Activated CD4-positive, alpha-beta T cell treated with anti-CD3 and anti-CD28 coated beads, Interleukin-2, amount 10 ng/mL, durations not matched to agents 7 days and 5 days (primary cell): ENCODE measurements around the gene ZNF436. TPM values are rescaled to one million over a fixed set of nuclear protein-coding genes. Genes with fewer than 3 reads are reported as not detected.
A peak's percentile ranks its signal among the peaks of the same experiment; 100 is the strongest.

Experiments used
- CTCF ChIA-PET: fragments of 350-600 bp; sonication (Branson Sonifier 250); formaldehyde crosslinking; loops from one replicate; lab custom pipeline; 2021; ENCODE audit warnings: antibody characterized with exemption; lab: Charles Lee
- POLR2A ChIA-PET: fragments of 350-600 bp; sonication (Branson Sonifier 250); formaldehyde crosslinking; loops from one replicate; lab custom pipeline; 2021; ENCODE audit warnings: antibody characterized with exemption; lab: Charles Lee
- DNase-seq: peaks from one replicate; pipeline ENCODE4 v3.0.0-alpha.2; 2020
- H3K27ac Mint-ChIP-seq: one replicate; pipeline ENCODE4 v1.8.0; 2021; ENCODE audit warnings: mild to moderate bottlenecking, moderate library complexity, mixed read lengths
- H3K27me3 Mint-ChIP-seq: one replicate; pipeline ENCODE4 v1.8.0; 2021; ENCODE audit warnings: mixed read lengths
- H3K36me3 Mint-ChIP-seq: one replicate; pipeline ENCODE4 v1.8.0; 2021; ENCODE audit warnings: low read depth, mixed read lengths
- H3K4me1 Mint-ChIP-seq: one replicate; pipeline ENCODE4 v1.8.0; 2021; ENCODE audit warnings: mixed read lengths
- H3K4me3 Mint-ChIP-seq: one replicate; pipeline ENCODE4 v1.8.0; 2021; ENCODE audit warnings: mild to moderate bottlenecking, moderate library complexity, mixed read lengths
- H3K9me3 Mint-ChIP-seq: one replicate; pipeline ENCODE4 v1.8.0; 2021; ENCODE audit warnings: mixed read lengths
- total RNA-seq, 2 experiments: library from RNA; stranded (reverse); gene quantifications; one replicate each; pipeline ENCODE4 v1.2.3, GENCODE V29; 2021

ZNF436 gene
- total RNA-seq, 2 experiments from 2014 or later = 6.7 to 8.1 TPM

DNA sequence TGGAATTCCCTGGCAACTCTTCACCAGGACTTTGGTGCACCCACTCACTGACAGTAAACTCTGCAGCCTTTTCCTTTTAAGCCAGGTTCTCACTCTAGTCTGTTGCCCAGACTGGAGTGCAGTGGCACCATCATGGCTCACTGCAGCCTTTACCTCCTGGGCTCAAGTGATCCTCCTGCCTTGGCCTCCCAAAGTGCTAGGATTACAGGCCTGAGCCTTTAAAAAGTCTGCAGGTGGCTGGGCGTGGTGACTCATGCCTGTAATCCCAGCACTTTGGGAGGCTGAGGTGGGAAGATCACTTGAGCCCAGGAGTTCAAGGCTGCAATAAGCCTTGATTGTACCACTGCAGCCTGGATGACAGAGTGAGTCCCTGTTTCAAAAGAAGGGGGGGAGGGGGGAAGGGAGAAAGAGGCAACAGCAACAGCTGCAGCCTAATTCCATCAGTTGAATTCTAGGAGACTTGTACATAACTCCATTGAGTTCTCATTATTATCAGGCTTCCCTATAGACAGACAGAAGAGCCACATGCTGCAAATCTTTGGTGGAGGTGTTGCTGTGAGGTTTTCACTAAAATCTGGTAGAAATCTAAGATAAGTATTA lies 17.4 kb downstream of the ZNF436 start:
- peaks cover 2% of the 10 kb centered on the region for H3K27me3 Mint-ChIP-seq
- POLR2A ChIA-PET = no interaction called here
- no peak overlapping the region for H3K4me3 Mint-ChIP-seq
- H3K27ac Mint-ChIP-seq = no peak overlapping the region
- DNase-seq = no peak
- peaks cover 4% of the 10 kb centered on the region for H3K36me3 Mint-ChIP-seq
- peaks cover 8% of the 10 kb centered on the region for H3K9me3 Mint-ChIP-seq
- CTCF ChIA-PET = interaction anchor here (1.4 kb wide), 1 partner anchor 12 kb away, joined by 4 read pairs; no protein-coding TSS in a partner anchor
- peaks cover 4% of the 10 kb centered on the region for H3K4me1 Mint-ChIP-seq

DNA sequence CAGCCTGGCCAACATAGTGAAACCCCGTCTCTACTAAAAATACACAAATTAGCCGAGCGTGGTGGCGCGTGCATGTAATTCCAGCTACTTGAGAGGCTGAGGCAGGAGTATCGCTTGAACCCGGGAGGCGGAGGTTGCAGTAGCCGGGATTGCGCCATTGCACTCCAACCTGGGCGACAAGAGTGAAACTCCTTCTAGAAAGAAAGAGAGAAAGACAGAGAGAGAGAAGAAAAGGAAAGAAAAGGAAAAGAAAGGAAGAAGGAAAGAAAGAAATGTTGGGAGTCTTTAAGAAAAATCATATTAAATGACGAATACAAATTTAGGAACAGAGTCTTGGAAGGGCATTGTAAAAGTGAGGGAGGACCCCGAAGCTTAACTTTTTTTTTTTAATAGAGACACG lies 23.7 kb downstream of the ZNF436 start:
- Mint-ChIP-seq H3K4me3 (peak overlapping the region; percentile 38), H3K27ac (peak overlapping the region; percentile 60)
- POLR2A ChIA-PET = interaction anchor here (0.7 kb wide), 1 partner anchor 19 kb away, joined by 3 read pairs; no protein-coding TSS in a partner anchor

DNA sequence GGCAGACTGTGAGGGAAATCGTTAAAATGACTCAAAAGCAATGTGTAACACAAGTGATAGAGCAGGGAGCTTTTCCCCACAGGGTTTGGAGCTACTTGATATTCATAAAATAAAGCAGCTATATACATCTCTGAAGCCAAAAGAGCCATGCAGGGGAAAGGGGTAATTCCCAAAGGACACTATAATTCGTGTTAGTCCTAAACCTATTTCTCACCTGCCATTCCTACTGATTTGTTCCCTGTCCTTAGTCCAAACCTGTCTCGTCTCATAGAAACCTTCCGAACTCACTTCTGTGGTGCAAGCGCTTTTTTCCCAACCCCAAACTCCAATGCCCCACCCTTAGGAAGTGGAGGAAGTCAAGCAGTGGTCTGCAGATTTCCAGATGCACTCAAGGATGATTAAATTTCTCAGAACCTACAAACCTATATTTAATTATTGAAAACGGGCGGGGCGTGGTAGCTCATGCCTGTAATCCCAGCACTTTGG lies 24.6 kb downstream of the ZNF436 start:
- peak overlapping the region; percentile 97 for H3K27ac Mint-ChIP-seq
- H3K9me3 Mint-ChIP-seq = no peaks in the 10 kb centered on the region
- peak overlapping the region; percentile 91 for H3K4me3 Mint-ChIP-seq
- peaks cover 37% of the 10 kb centered on the region for H3K4me1 Mint-ChIP-seq
- H3K36me3 Mint-ChIP-seq = peaks cover 16% of the 10 kb centered on the region
- ChIA-PET POLR2A (interaction anchor here (0.6 to 1.5 kb wide), 2 partner anchors 18 to 23 kb away, joined by 3 to 17 read pairs; no protein-coding TSS in a partner anchor), CTCF (interaction anchor here (1.2 kb wide), 2 partner anchors 17 to 23 kb away, joined by 4 to 6 read pairs; no protein-coding TSS in a partner anchor)
- DNase-seq = no peak
- no peaks in the 10 kb centered on the region for H3K27me3 Mint-ChIP-seq

More for the DNA sequence above, 23.7 kb downstream of the ZNF436 start:
- peaks cover 28% of the 10 kb centered on the region for H3K4me1 Mint-ChIP-seq
- CTCF ChIA-PET = no interaction called here
- H3K27me3 Mint-ChIP-seq = no peaks in the 10 kb centered on the region
- DNase-seq = no peak
- H3K36me3 Mint-ChIP-seq = peaks cover 10% of the 10 kb centered on the region
- no peaks in the 10 kb centered on the region for H3K9me3 Mint-ChIP-seq

DNA sequence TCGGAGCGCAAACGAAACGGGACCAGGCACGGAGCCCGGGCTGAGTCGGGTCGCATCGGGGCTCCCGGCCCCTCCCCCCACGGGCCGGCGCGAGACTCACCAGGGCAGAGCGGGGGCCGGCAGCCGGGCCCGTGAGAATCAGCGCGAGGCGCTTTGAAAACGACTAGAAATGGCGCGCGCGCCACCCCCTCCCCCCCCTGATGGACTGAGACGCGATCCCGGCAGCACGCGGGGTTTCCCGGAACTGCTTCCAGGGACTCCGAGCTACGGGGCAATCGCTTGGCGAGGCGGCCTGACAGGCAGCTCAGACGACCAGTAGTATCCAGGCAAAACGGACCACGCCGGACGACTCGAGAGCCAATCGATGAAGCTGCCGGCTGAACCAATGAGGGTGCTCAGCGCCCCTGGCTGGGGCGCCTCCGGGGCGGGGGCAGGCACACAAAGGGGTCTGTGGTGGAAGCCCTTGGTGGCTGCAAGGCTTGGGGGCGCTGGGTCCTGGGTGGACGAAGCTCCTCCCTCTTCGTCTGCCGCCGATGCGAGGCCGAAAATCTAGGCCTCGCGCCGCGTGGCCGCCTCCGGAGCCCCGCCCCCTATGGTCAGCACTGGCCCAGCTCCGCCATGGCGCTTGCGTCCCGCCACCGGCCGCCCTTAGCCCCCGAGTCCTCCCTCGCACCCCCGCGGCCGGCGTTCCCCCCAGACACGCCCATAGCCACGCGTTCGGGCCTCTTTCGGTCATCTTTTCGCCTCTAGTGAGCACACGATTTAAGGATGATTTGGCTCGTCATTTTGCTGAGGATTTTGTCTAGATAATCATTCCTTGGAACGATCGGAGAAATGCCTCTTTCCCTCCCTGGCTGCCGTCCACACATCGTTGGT lies 25.3 kb downstream of the ZNF436 start, which contains the start of gene HNRNPR:
Gene HNRNPR (minus strand): TSS at position 174 of the 876 bp plus-strand sequence. CDS start 3,276 bp downstream, outside the sequence.
- no peaks in the 10 kb centered on the region for H3K9me3 Mint-ChIP-seq
- peak within 1 kb of the TSS; percentile 91 for H3K4me3 Mint-ChIP-seq
- H3K36me3 Mint-ChIP-seq = peaks cover 21% of the 10 kb centered on the region
- ChIA-PET CTCF (interaction anchor here (0.6 to 1.2 kb wide), 6 partner anchors 18 to 380 kb away, joined by 3 to 6 read pairs (median 3); no protein-coding TSS in a partner anchor), POLR2A (interaction anchor here (0.5 to 1.5 kb wide), 7 partner anchors 9 to 611 kb away, joined by 3 to 17 read pairs (median 4); no protein-coding TSS in a partner anchor)
- H3K4me1 Mint-ChIP-seq = peaks cover 42% of the 10 kb centered on the region
- DNase-seq = peak; percentile 99
- peak within 1 kb of the TSS; percentile 98 for H3K27ac Mint-ChIP-seq
- H3K27me3 Mint-ChIP-seq = no peaks in the 10 kb centered on the region

DNA sequence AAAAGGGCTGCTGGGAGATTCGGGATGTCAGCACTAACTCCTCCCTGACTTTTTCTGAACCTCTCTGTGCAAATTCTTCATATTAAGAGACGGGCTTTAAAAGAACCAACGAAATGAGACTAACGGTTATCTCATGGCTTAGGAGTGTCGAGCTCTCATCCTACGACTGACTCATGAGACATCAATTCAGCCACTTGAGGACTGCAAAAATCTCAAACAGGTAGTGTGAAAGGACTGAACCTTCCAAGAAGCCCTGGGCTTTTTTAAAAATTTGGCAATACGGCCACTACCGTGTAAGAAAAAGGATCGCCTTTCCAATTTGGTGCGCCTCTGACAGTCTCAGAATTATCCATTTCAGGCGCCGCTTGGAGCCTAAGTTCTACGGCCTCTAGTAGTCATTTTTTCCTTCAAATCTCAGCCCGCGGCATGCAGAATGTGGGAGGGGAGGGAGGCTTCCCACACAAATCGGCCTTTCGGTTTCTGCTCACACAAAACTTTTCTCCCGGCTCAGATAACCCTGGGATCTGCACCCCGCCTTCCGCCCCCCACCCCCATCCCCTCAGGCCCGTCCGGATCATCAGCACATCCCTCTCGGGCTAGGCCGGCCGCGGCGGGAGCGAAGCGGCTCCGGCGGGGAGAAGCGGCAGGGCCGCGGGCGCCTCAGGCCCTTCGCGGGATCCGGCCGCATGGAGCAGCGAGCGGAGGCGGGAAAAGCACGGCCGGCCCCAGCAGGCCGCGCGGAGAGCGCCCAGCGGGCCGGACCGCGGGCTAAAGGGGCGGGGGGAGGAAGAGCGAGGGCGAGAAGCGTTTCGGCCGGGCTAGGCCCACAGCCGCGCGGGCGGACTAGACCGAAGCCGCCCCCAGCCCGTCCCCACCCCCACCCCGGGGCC lies 26.2 kb downstream of the ZNF436 start:
- H3K4me1 Mint-ChIP-seq = peaks cover 49% of the 10 kb centered on the region
- H3K9me3 Mint-ChIP-seq = no peaks in the 10 kb centered on the region
- DNase-seq = peak; percentile 48
- peak overlapping the region; percentile 98 for H3K27ac Mint-ChIP-seq
- H3K27me3 Mint-ChIP-seq = no peaks in the 10 kb centered on the region
- POLR2A ChIA-PET = interaction anchor here (0.5 to 1.5 kb wide), 5 partner anchors 10 to 612 kb away, joined by 3 to 17 read pairs (median 4); no protein-coding TSS in a partner anchor
- peak overlapping the region; percentile 80 for H3K4me3 Mint-ChIP-seq
- CTCF ChIA-PET = interaction anchor here (0.6 to 1.2 kb wide), 7 partner anchors 19 to 380 kb away, joined by 3 to 6 read pairs (median 3); no protein-coding TSS in a partner anchor
- peaks cover 26% of the 10 kb centered on the region for H3K36me3 Mint-ChIP-seq

- CTCF ChIA-PET = interaction anchor here (0.8 kb wide), 1 partner anchor 26 kb away, joined by 3 read pairs; no protein-coding TSS in a partner anchor
- no peak for DNase-seq
- POLR2A ChIA-PET = interaction anchor here (0.7 kb wide), 1 partner anchor 188 kb away, joined by 7 read pairs; no protein-coding TSS in a partner anchor
- Mint-ChIP-seq H3K27me3 (no peaks in the 10 kb centered on the region), H3K36me3 (peaks cover 37% of the 10 kb centered on the region), H3K9me3 (no peaks in the 10 kb centered on the region), H3K27ac (peak overlapping the region; percentile 98), H3K4me3 (peak overlapping the region; percentile 80), H3K4me1 (peaks cover 60% of the 10 kb centered on the region)
Observed at GRCh38 chr1:23341931-23342692, 27.5 kb downstream of the ZNF436 start.

- Mint-ChIP-seq H3K9me3 (no peaks in the 10 kb centered on the region), H3K27ac (no peak overlapping the region), H3K36me3 (peaks cover 49% of the 10 kb centered on the region), H3K4me3 (no peak overlapping the region), H3K27me3 (no peaks in the 10 kb centered on the region), H3K4me1 (peaks cover 56% of the 10 kb centered on the region)
- POLR2A ChIA-PET = no interaction called here
- CTCF ChIA-PET = interaction anchor here (0.7 to 1.5 kb wide), 3 partner anchors 10 to 315 kb away, joined by 3 to 4 read pairs (median 3); no protein-coding TSS in a partner anchor
- DNase-seq = no peak
Observed at GRCh38 chr1:23339632-23340031, 30.0 kb downstream of the ZNF436 start.

- no peaks in the 10 kb centered on the region for H3K9me3 Mint-ChIP-seq
- POLR2A ChIA-PET = no interaction called here
- peaks cover 64% of the 10 kb centered on the region for H3K4me1 Mint-ChIP-seq
- peaks cover 64% of the 10 kb centered on the region for H3K36me3 Mint-ChIP-seq
- CTCF ChIA-PET = interaction anchor here (0.8 to 1.3 kb wide), 3 partner anchors 8 to 17 kb away, joined by 3 to 4 read pairs (median 4); no protein-coding TSS in a partner anchor
- H3K4me3 Mint-ChIP-seq = no peak overlapping the region
- no peak overlapping the region for H3K27ac Mint-ChIP-seq
- H3K27me3 Mint-ChIP-seq = no peaks in the 10 kb centered on the region
- no peak for DNase-seq
Observed at GRCh38 chr1:23337869-23338268, 31.8 kb downstream of the ZNF436 start.

- no peaks in the 10 kb centered on the region for H3K9me3 Mint-ChIP-seq
- H3K4me3 Mint-ChIP-seq = no peak overlapping the region
- no peak overlapping the region for H3K27ac Mint-ChIP-seq
- POLR2A ChIA-PET = no interaction called here
- peaks cover 77% of the 10 kb centered on the region for H3K36me3 Mint-ChIP-seq
- no peak for DNase-seq
- peaks cover 32% of the 10 kb centered on the region for H3K4me1 Mint-ChIP-seq
- CTCF ChIA-PET = no interaction called here
- no peaks in the 10 kb centered on the region for H3K27me3 Mint-ChIP-seq
Observed at GRCh38 chr1:23331713-23332112, 37.9 kb downstream of the ZNF436 start.

DNA sequence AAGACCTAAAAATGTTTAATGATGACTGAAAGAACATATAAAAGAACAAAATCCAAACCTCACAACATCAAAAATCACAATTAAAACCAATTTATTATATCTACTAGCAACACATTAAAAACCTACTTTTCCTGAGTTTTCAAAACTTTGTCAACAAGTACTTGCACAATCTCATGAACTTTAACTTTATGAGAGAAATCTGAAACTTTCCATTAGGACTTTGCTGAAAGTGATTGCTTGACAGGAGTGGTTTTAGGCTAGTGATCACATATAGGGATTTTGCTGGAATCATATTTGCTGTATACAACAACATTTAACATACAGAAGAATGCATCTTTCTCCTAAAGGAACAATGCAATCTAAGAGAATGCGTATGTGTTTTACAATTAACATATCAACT lies 38.8 kb downstream of the ZNF436 start:
- Mint-ChIP-seq H3K36me3 (peaks cover 79% of the 10 kb centered on the region), H3K27ac (no peak overlapping the region), H3K4me1 (peaks cover 35% of the 10 kb centered on the region), H3K9me3 (no peaks in the 10 kb centered on the region), H3K4me3 (no peak overlapping the region), H3K27me3 (no peaks in the 10 kb centered on the region)
- no peak for DNase-seq
- ChIA-PET POLR2A (no interaction called here), CTCF (no interaction called here)

DNA sequence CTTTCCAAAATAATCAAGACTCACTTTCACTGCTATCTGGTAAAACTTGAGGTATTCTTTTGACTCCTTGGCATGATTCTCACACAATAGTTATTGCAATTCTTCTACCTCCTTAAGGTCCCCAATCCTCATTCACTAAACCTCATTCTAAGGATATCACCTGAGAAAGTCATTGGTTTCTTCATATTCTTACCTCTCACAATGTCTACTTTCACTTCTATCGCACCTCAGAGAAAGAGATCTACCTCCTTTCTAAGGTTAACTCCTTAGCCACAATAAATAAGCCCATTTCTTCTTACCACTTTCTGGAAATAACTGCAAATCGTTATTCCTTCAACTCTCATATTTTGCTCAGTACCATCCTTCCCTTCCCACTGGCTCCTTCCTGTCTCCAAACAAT lies 44.2 kb downstream of the ZNF436 start:
- Mint-ChIP-seq H3K36me3 (peaks cover 60% of the 10 kb centered on the region), H3K27me3 (no peaks in the 10 kb centered on the region), H3K4me3 (no peak overlapping the region), H3K9me3 (no peaks in the 10 kb centered on the region), H3K4me1 (peaks cover 28% of the 10 kb centered on the region), H3K27ac (no peak overlapping the region)
- ChIA-PET CTCF (interaction anchor here (0.7 kb wide), 1 partner anchor 1678 kb away, joined by 3 read pairs; no protein-coding TSS in a partner anchor), POLR2A (no interaction called here)
- DNase-seq = no peak
